Muscle of back (tissue), 11 donors: Measurements from ENCODE around the gene KIF1B. TPM values are rescaled to one million over a fixed set of nuclear protein-coding genes. Genes with fewer than 3 reads are reported as not detected.
A peak's percentile ranks its signal among the peaks of the same experiment; 100 is the strongest.
"Not testable (repeated sequence)": the region's sequence is repeated elsewhere in the genome, so short reads cannot be mapped to it uniquely, and the experiment has no call there.

Source experiments
- DNase-seq, 3 donors: peaks; one replicate each; pipeline versions ENCODE4 v3.0.0 to v3.0.0-alpha.2; 2013
- polyA plus RNA-seq, 10 donors: library from polyadenylated mRNA; unstranded; fragments of 120-200 nt; gene quantifications; one replicate each; pipeline ENCODE4 v1.2.1, GENCODE V29; 2013; ENCODE audit not compliant: insufficient read length in 10 of 10

KIF1B gene
- polyA plus RNA-seq, 10 donors, result 90.6 to 218 (median 169) TPM

GRCh38 chr1:10225573-10225972, 15.2 kb downstream of the KIF1B start:
- no peak for DNase-seq

- DNase-seq, result no peak
Observed at GRCh38 chr1:10228528-10228927, 18.2 kb downstream of the KIF1B start.

GRCh38 chr1:10229903-10230302, 19.5 kb downstream of the KIF1B start:
- no peak for DNase-seq

- DNase-seq, result peak in 1 of 3 donors; percentile 55
Observed at GRCh38 chr1:10232163-10232562, 21.8 kb downstream of the KIF1B start.

- peak; percentile 49 to 85 (median 71) for DNase-seq
Observed at GRCh38 chr1:10236405-10237156, 26.2 kb downstream of the KIF1B start.

- DNase-seq, result no peak
Observed at GRCh38 chr1:10237157-10237539, 26.8 kb downstream of the KIF1B start.

GRCh38 chr1:10242135-10242534, 31.8 kb downstream of the KIF1B start:
- DNase-seq, result no peak

- no peak for DNase-seq
Observed at GRCh38 chr1:10242811-10243210, 32.4 kb downstream of the KIF1B start.

GRCh38 chr1:10245674-10246073, 35.3 kb downstream of the KIF1B start:
- no peak for DNase-seq

GRCh38 chr1:10249808-10250457, 39.6 kb downstream of the KIF1B start:
- DNase-seq, result no peak

GRCh38 chr1:10250663-10251062, 40.3 kb downstream of the KIF1B start:
- DNase-seq, result no peak

GRCh38 chr1:10251325-10252108, 41.1 kb downstream of the KIF1B start:
- DNase-seq, result not testable (repeated sequence)

GRCh38 chr1:10252508-10252907, 42.1 kb downstream of the KIF1B start:
- no peak for DNase-seq

GRCh38 chr1:10253149-10253548, 42.8 kb downstream of the KIF1B start:
- no peak for DNase-seq

GRCh38 chr1:10253755-10254154, 43.4 kb downstream of the KIF1B start:
- peak; percentile 90 to 93 (median 93) for DNase-seq

- DNase-seq, result no peak
Observed at GRCh38 chr1:10257851-10258250, 47.5 kb downstream of the KIF1B start.

- DNase-seq, result not testable (repeated sequence)
Observed at GRCh38 chr1:10259547-10259946, 49.2 kb downstream of the KIF1B start.

- no peak for DNase-seq
Observed at GRCh38 chr1:10263450-10264082, 53.2 kb downstream of the KIF1B start.

GRCh38 chr1:10265027-10265426, 54.7 kb downstream of the KIF1B start:
- no peak for DNase-seq

GRCh38 chr1:10265900-10266299, 55.5 kb downstream of the KIF1B start:
- DNase-seq, result no peak

GRCh38 chr1:10267319-10267718, 56.9 kb downstream of the KIF1B start:
- DNase-seq, result peak in 2 of 3 donors; percentile 15 to 18

- no peak for DNase-seq
Observed at GRCh38 chr1:10267921-10268320, 57.6 kb downstream of the KIF1B start.
